Mesenchymal stem cell (in vitro differentiated cells and primary cell): ENCODE measurements around the gene MLLT3.
A peak's percentile ranks its signal among the peaks of the same experiment; 100 is the strongest.

Experiments
- DNase-seq: peaks from one replicate; pipeline ENCODE4 v3.0.0-alpha.2; 2013
- H2AFZ ChIP-seq: one replicate; pipeline ENCODE4 v1.6.1; 2013; ENCODE audit warnings: low read depth, mild to moderate bottlenecking, control low read depth, inconsistent platforms, low read length, moderate library complexity
- H2AK5ac ChIP-seq: 2 replicates; pipeline ENCODE4 v1.6.1; 2013; ENCODE audit warnings: low read length, moderate library complexity, mild to moderate bottlenecking, inconsistent platforms; ENCODE audit not compliant: severe bottlenecking
- H2BK120ac ChIP-seq: one replicate; pipeline ENCODE4 v1.6.1; 2013; ENCODE audit warnings: low read depth, mild to moderate bottlenecking, inconsistent platforms, low read length, moderate library complexity
- H2BK12ac ChIP-seq, 2 experiments: one replicate each; pipeline ENCODE4 v1.6.1; 2013; ENCODE audit warnings: inconsistent platforms in 2 of 2, low read length in 2 of 2, mild to moderate bottlenecking in 2 of 2, moderate library complexity in 2 of 2, control low read depth in 1 of 2
- H2BK15ac ChIP-seq: one replicate; pipeline ENCODE4 v1.6.1; 2013; ENCODE audit warnings: mild to moderate bottlenecking, low read depth, inconsistent platforms; ENCODE audit not compliant: poor library complexity, severe bottlenecking
- H2BK5ac ChIP-seq: 2 replicates; pipeline ENCODE4 v1.6.1; 2013; ENCODE audit warnings: low read depth, mild to moderate bottlenecking, low read length, control low read depth, inconsistent platforms; ENCODE audit not compliant: poor library complexity, severe bottlenecking
- H3K14ac ChIP-seq, 2 experiments: one replicate each; pipeline ENCODE4 v1.6.1; 2013; ENCODE audit warnings: inconsistent platforms in 2 of 2, low read length in 2 of 2, control low read depth in 1 of 2, mild to moderate bottlenecking in 1 of 2, moderate library complexity in 1 of 2
- H3K18ac ChIP-seq, 2 experiments: one replicate each; pipeline ENCODE4 v1.6.1; 2013; ENCODE audit warnings: inconsistent platforms in 2 of 2, low read length in 2 of 2, control low read depth in 1 of 2, low read depth in 1 of 2, mild to moderate bottlenecking in 1 of 2
- H3K23ac ChIP-seq, 2 experiments: one replicate each; pipeline ENCODE4 v1.6.1; 2013; ENCODE audit warnings: inconsistent platforms in 2 of 2, low read length in 2 of 2, mild to moderate bottlenecking in 2 of 2, moderate library complexity in 2 of 2, control low read depth in 1 of 2
- H3K27ac ChIP-seq: 2 replicates; pipeline ENCODE4 v1.5.1; 2013; ENCODE audit warnings: mild to moderate bottlenecking, moderate library complexity, low read length, control low read depth, inconsistent platforms; ENCODE audit not compliant: poor library complexity, severe bottlenecking
- H3K27me3 ChIP-seq, 2 experiments: 2 replicates each; pipeline versions ENCODE4 v1.6.1 to v1.7.0; 2013; ENCODE audit warnings: low read length in 2 of 2, mild to moderate bottlenecking in 2 of 2, moderate library complexity in 2 of 2, control low read depth in 1 of 2, inconsistent platforms in 1 of 2; ENCODE audit not compliant: control insufficient read depth in 1 of 2, insufficient read depth in 1 of 2
- H3K36me3 ChIP-seq, 2 experiments: 2 replicates each; pipeline versions ENCODE4 v1.6.1 to v1.7.0; 2013; ENCODE audit warnings: low read length in 2 of 2, control low read depth in 1 of 2, inconsistent platforms in 1 of 2, low read depth in 1 of 2, mild to moderate bottlenecking in 1 of 2; ENCODE audit not compliant: insufficient read depth in 2 of 2, control insufficient read depth in 1 of 2
- H3K4ac ChIP-seq, 2 experiments: one replicate each; pipeline ENCODE4 v1.6.1; 2013; ENCODE audit warnings: inconsistent platforms in 2 of 2, low read length in 2 of 2, mild to moderate bottlenecking in 2 of 2, moderate library complexity in 2 of 2, control low read depth in 1 of 2, low read depth in 1 of 2
- H3K4me1 ChIP-seq: 2 replicates; pipeline ENCODE4 v1.6.1; 2013; ENCODE audit warnings: low read depth, low read length, control low read depth; ENCODE audit not compliant: control insufficient read depth, insufficient read depth
- H3K4me2 ChIP-seq: 2 replicates; pipeline ENCODE4 v1.6.1; 2013; ENCODE audit warnings: low read length, mild to moderate bottlenecking, inconsistent platforms; ENCODE audit not compliant: poor library complexity, severe bottlenecking
- H3K4me3 ChIP-seq, 2 experiments: 2 replicates each; pipeline versions ENCODE4 v1.5.1 to v1.7.0; 2013; ENCODE audit warnings: low read length in 2 of 2, mild to moderate bottlenecking in 2 of 2, control low read depth in 1 of 2, low read depth in 1 of 2; ENCODE audit not compliant: insufficient read depth in 1 of 2
- H3K79me1 ChIP-seq: replicated peaks from 2 replicates; pipeline ENCODE4 v1.6.1; 2013; ENCODE audit warnings: mild to moderate bottlenecking, control low read depth, low read length, inconsistent platforms; ENCODE audit not compliant: poor library complexity, severe bottlenecking
- H3K9ac ChIP-seq: 2 replicates; pipeline ENCODE4 v1.7.0; 2013; ENCODE audit warnings: mild to moderate bottlenecking, low read length, moderate library complexity
- H3K9me3 ChIP-seq: 2 replicates; pipeline ENCODE4 v1.7.0; 2013; ENCODE audit warnings: mild to moderate bottlenecking, low read length; ENCODE audit not compliant: control insufficient read depth
- H4K8ac ChIP-seq: one replicate; pipeline ENCODE4 v1.6.1; 2013; ENCODE audit warnings: inconsistent platforms, mild to moderate bottlenecking, low read length, moderate library complexity
- H4K91ac ChIP-seq: one replicate; pipeline ENCODE4 v1.6.1; 2013; ENCODE audit warnings: mild to moderate bottlenecking, low read length, inconsistent platforms
- WGBS: methylation state at CpG from one replicate; pipeline ENCODE4 v1.1.7; 2013; ENCODE audit warnings: mixed read lengths; 5-methylcytosine and 5-hydroxymethylcytosine counted together

The MLLT3 gene

DNA sequence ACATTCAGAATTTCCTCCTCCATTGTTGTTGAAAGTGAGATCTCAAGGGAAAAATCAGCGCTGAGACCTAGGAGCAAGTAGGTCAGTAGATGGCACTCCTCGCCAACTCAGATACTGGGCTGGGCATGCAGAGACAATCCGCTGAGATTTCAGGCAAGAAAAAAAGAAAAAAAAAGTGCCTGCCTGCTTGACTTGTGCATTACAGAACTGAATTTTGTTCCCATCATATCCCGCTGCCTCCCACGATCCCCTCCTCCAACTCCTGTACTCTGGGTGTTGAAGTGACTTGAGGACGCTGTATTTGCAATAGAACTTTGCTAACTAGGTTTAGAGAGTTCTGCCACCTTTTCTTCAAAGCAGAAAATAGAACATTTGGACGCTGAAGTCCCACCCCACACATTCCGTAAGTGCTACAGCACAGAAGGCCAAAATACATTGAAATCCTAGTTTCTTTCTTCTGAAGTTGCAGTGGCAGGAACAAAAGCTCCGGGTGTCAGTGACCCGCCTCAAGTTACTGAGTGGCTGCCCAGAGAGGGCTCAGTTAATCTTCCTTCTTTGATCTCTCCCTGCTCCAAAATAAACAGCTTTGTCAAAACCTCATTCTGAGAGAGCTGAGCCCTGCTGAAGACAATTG, 265.8 kb downstream of the MLLT3 start:
- Histone ChIP-seq H3K4me3 (peak overlapping the region in 1 of 2 experiments; percentile 60), H2BK15ac (peak overlapping the region; percentile 36)
- 5% methylated on average over 8 of the region's 10 CpGs for WGBS

DNA sequence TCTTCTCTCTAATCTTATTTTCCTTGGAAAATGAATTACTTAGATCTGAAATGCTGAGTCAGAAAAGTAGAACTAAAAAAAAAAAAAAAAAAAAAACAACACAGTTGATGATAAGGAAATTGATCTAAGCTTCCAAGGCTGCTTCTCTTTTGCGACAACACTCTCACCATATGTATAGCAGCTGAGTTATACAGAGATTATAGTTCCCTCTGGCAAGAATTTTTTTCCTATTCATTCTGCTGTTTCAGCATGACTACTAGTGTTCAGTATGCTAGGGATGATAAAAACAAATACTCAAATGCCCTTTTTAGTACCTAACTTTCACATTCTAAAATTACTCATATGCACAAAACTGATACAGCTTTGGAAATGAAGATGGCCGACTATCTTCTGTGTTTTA, 267.3 kb downstream of the MLLT3 start:
- H3K23ac ChIP-seq: no peak overlapping the region
- no peak overlapping the region for H2BK15ac ChIP-seq
- H3K79me1 ChIP-seq: peaks cover 1% of the 10 kb centered on the region
- no peak overlapping the region for H3K4ac ChIP-seq
- H3K36me3 ChIP-seq: peaks cover 0 to 6% of the 10 kb centered on the region in 2 experiments
- no peak overlapping the region for H2BK12ac ChIP-seq
- H2BK5ac ChIP-seq: no peak overlapping the region
- H2BK120ac ChIP-seq: no peak overlapping the region
- peaks cover 3% of the 10 kb centered on the region for H3K4me1 ChIP-seq
- no peak overlapping the region for H3K4me3 ChIP-seq
- no peak overlapping the region for H2AFZ ChIP-seq
- H3K4me2 ChIP-seq: no peak overlapping the region
- no peak overlapping the region for H4K8ac ChIP-seq
- no peak overlapping the region for H3K27ac ChIP-seq
- peak overlapping the region; percentile 66 for H3K9ac ChIP-seq
- no peak overlapping the region for H4K91ac ChIP-seq
- no peak overlapping the region for H3K14ac ChIP-seq
- no peaks in the 10 kb centered on the region for H3K27me3 ChIP-seq
- H3K18ac ChIP-seq: no peak overlapping the region
- no CpG with 5 or more reads among the region's 2 CpGs for WGBS
- peak; percentile 64 for DNase-seq
- H2AK5ac ChIP-seq: no peak overlapping the region
- H3K9me3 ChIP-seq: no peaks in the 10 kb centered on the region

More for the DNA sequence above, 265.8 kb downstream of the MLLT3 start:
- Histone ChIP-seq H3K79me1 (peaks cover 1% of the 10 kb centered on the region), H3K27me3 (no peaks in the 10 kb centered on the region), H3K9me3 (no peaks in the 10 kb centered on the region), H2BK120ac (no peak overlapping the region), H2BK5ac (no peak overlapping the region), H2AK5ac (no peak overlapping the region), H4K91ac (no peak overlapping the region), H3K36me3 (peaks cover under 1 to 6% of the 10 kb centered on the region in 2 experiments), H3K9ac (peak overlapping the region; percentile 66), H4K8ac (peak overlapping the region; percentile 7), H3K4me1 (peaks cover 2% of the 10 kb centered on the region), H3K18ac (no peak overlapping the region), H3K4ac (no peak overlapping the region), H2BK12ac (no peak overlapping the region), H3K14ac (no peak overlapping the region), H2AFZ (peak overlapping the region; percentile 43), H3K23ac (no peak overlapping the region), H3K4me2 (peak overlapping the region; percentile 66), H3K27ac (peak overlapping the region; percentile 65)
- DNase-seq: peak; percentile 78

DNA sequence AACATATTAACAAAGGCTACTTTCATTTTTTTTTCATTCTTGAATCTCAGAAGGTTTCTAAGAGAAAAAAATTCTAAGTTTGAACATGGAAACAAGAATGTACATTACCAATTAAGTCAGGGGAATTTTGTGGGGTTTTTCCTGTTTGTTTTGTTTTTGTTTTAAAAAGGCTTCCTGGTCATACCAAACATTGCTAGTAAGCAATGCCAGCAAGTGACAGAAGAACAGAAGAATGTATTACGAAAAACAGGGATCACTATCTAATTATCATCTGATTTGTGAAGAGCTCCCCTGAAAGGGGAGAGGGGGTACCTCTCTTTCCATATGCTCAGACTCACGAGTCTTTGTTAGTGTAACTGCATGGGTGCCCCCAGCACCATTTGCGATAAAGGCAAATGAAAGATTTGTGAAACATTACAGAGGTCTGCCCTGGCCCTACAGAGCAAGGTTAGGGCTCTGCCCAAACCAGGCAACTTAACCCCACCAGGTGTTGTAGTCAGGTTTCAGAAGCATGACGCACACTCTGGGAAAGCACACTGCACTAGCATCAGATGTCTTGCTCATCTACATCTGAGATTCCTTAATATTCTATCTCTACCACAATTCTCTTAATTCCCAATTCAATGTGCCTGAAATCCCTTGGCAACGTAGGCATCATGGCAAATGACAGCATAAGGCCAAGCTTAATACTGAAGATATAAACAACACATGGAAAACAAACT, 268.2 kb downstream of the MLLT3 start:
- Histone ChIP-seq H2BK12ac (peak overlapping the region; percentile 18 to 79), H2AK5ac (peak overlapping the region; percentile 56), H3K9ac (no peak overlapping the region), H2BK5ac (no peak overlapping the region), H4K8ac (peak overlapping the region; percentile 19), H3K18ac (peak overlapping the region in 1 of 2 experiments; percentile 26), H2BK15ac (no peak overlapping the region), H3K23ac (no peak overlapping the region), H3K36me3 (peaks cover 0 to 6% of the 10 kb centered on the region in 2 experiments), H3K27ac (peak overlapping the region; percentile 41), H3K27me3 (no peaks in the 10 kb centered on the region), H2AFZ (no peak overlapping the region), H3K9me3 (no peaks in the 10 kb centered on the region), H3K4me3 (no peak overlapping the region), H4K91ac (no peak overlapping the region), H3K4ac (peak overlapping the region in 1 of 2 experiments; percentile 60), H3K14ac (no peak overlapping the region), H3K4me2 (no peak overlapping the region), H3K79me1 (peaks cover 1% of the 10 kb centered on the region), H2BK120ac (no peak overlapping the region), H3K4me1 (peaks cover 3% of the 10 kb centered on the region)
- 83% methylated on average over 5 of the region's 5 CpGs for WGBS
- peak; percentile 38 for DNase-seq

DNA sequence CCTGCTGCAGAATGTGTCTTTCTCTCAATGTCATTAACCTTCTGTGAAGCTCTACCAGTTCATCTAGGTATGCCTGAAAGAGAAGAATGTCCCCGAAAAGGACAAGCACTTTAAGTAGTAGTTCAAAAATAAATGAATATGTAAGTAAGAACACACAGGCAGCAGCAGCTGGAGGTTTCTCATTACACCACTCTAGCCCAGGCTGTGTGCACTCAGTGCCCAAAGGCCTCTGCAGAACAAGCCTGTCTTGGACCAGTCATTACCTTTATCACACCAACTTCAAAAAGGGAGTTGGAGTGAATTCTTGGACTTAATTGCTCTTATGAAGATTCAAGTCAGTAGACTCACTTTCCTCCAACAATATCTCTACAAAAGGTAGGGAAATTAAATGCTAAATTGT, 268.8 kb downstream of the MLLT3 start:
- Histone ChIP-seq H3K14ac (no peak overlapping the region), H2AK5ac (no peak overlapping the region), H3K18ac (peak overlapping the region in 1 of 2 experiments; percentile 49), H2BK12ac (no peak overlapping the region), H3K9me3 (no peaks in the 10 kb centered on the region), H3K9ac (no peak overlapping the region), H3K27me3 (no peaks in the 10 kb centered on the region), H4K91ac (no peak overlapping the region), H2AFZ (no peak overlapping the region), H2BK120ac (no peak overlapping the region), H3K4ac (peak overlapping the region in 1 of 2 experiments; percentile 68), H3K4me2 (no peak overlapping the region), H3K27ac (no peak overlapping the region), H2BK15ac (no peak overlapping the region), H3K4me3 (no peak overlapping the region), H3K79me1 (peaks cover 1% of the 10 kb centered on the region), H3K23ac (no peak overlapping the region), H3K4me1 (peaks cover 3% of the 10 kb centered on the region), H3K36me3 (peaks cover 0 to 6% of the 10 kb centered on the region in 2 experiments), H2BK5ac (no peak overlapping the region), H4K8ac (no peak overlapping the region)
- DNase-seq: no peak
- no CpG with 5 or more reads among the region's 1 CpG for WGBS
